AG04450 (cell line): ENCODE results near the gene NOTCH1. TPM values are rescaled to one million over a fixed set of nuclear protein-coding genes. Genes with fewer than 3 reads are reported as not detected.
A peak's percentile ranks its signal among the peaks of the same experiment; 100 is the strongest.

Experiments used
- CTCF ChIA-PET: fragments of 300-600, 350-600 bp; formaldehyde crosslinking; extraction: SDS; loops from one replicate; lab custom pipeline; 2022; ENCODE audit warnings: antibody characterized with exemption, inconsistent platforms; lab: Charles Lee
- POLR2A ChIA-PET: fragments of 350-600 bp; formaldehyde crosslinking; extraction: SDS; loops from one replicate; lab custom pipeline; 2021; ENCODE audit warnings: antibody characterized with exemption, inconsistent platforms; lab: Yijun Ruan, JAX
- DNase-seq: peaks from one replicate; pipeline ENCODE4 v3.0.0-alpha.2; 2011; ENCODE audit warnings: low read depth, low spot score
- H3K27ac ChIP-seq: one replicate; pipeline ENCODE4 v1.5.1; 2012; ENCODE audit warnings: low read depth, low read length, control low read depth
- H3K27me3 ChIP-seq: one replicate; pipeline ENCODE4 v1.6.0; 2012; ENCODE audit warnings: low read length; ENCODE audit not compliant: control insufficient read depth, insufficient read depth
- H3K4me3 ChIP-seq: 2 replicates; pipeline ENCODE4 v1.5.1; 2011; ENCODE audit warnings: mild to moderate bottlenecking, low read depth, low read length, control low read depth
- H3K9me3 ChIP-seq: 2 replicates; pipeline ENCODE4 v1.5.1; 2012; ENCODE audit warnings: low read length; ENCODE audit not compliant: control insufficient read depth, insufficient read depth
- CTCF ChIP-seq: IDR thresholded peaks from 2 replicates; pipeline ENCODE4 v1.5.1; 2011; ENCODE audit warnings: low read depth, low read length, control low read depth, inconsistent platforms
- polyA plus RNA-seq: library from polyadenylated mRNA; depleted of rRNA; stranded (reverse); fragments of >200 nt; gene quantifications from 2 replicates; pipeline ENCODE4 v1.2.3, GENCODE V29; 2011

Gene NOTCH1
- polyA plus RNA-seq, 1 experiment = 0.89 TPM

DNA sequence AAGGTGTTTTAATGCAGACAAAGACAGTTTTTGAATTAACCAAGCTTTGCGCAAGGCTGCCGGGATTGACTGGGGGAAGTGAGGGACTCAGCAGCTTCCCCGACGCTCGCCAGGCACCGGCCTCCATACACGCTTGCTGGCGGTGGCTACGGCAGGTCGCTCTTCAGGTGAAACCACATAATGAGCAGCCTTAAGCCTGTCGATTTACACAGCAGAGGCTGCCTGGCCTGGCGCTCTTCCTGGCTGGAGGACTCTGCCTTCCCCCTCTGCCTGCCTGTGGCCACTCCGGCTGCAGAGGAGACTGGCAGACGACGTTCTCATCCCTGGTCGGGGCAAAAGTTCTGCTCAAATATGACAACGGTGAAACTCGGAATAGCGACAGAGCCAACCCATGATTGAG is 9.0 kb upstream of the NOTCH1 start:
- peaks cover 8% of the 10 kb centered on the region for H3K9me3 ChIP-seq
- H3K4me3 ChIP-seq = no peak overlapping the region
- TF ChIP-seq CTCF = no peak
- POLR2A ChIA-PET = no interaction called here
- no peak for DNase-seq
- H3K27me3 ChIP-seq = no peaks in the 10 kb centered on the region
- CTCF ChIA-PET = no interaction called here
- no peak overlapping the region for H3K27ac ChIP-seq

DNA sequence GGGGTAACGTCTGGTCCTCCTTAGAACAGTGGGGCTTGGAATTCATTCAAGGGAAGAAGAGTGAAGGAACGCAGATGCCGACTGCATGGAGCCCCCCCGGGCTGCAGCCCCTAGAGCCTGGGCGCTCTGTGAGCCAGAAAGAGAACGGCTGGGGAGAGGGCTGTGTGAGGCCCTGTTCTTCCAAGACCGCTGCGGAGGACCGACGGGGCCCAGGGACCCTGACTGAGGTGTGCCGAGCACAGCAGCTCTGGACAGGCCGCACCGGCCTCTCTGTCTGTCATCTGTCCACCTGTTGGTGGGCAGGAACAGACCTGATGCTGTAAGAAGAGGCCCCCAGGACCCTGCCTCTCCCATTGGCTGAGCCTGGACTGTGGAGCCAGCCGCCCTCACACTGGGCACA is 7.7 kb upstream of the NOTCH1 start:
- TF ChIP-seq CTCF = no peak
- Histone ChIP-seq H3K4me3 (no peak overlapping the region), H3K27me3 (no peaks in the 10 kb centered on the region), H3K9me3 (no peaks in the 10 kb centered on the region; the same call in none of the 2 replicates), H3K27ac (no peak overlapping the region)
- ChIA-PET POLR2A (no interaction called here), CTCF (no interaction called here)
- DNase-seq = no peak

DNA sequence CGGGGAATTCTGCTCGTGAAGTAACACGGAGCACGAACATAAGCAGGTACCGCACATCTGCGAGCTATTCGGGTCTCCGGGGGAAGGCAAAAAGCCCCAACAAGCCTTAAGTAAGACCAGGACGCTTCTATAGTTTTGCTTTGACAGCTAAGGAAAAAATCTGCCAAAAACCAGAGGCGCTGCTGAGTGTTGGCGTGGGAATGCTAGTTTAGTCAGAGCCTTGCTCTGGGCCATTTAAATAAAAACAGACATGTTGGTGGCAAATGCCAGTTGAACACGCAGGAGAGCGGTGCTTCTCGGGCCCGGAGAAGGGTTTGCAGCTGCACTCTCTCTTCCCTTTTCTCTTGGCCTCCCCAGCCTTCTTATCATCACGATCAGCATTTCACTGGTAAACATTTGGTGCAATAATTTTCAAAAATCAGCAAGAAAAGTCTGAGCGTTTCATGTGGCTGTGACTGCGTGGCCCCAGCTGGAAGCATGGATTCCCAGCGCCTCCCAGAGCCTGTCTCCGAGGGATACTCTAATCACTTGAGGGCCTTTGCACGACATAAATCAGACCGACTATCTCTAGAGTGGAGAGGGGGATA is 6.4 kb upstream of the NOTCH1 start:
- Histone ChIP-seq H3K27ac (peak overlapping the region; percentile 78), H3K9me3 (no peaks in the 10 kb centered on the region; the same call in 1 of the 2 replicates), H3K27me3 (no peaks in the 10 kb centered on the region), H3K4me3 (no peak overlapping the region)
- ChIA-PET POLR2A (interaction anchor here (1.1 kb wide), 1 partner anchor 75 kb away, joined by 4 read pairs; no protein-coding TSS in a partner anchor), CTCF (interaction anchor here (0.6 kb wide), 1 partner anchor 66 kb away, joined by 3 read pairs; no protein-coding TSS in a partner anchor)
- DNase-seq = peak; percentile 32
- TF ChIP-seq CTCF = no peak

DNA sequence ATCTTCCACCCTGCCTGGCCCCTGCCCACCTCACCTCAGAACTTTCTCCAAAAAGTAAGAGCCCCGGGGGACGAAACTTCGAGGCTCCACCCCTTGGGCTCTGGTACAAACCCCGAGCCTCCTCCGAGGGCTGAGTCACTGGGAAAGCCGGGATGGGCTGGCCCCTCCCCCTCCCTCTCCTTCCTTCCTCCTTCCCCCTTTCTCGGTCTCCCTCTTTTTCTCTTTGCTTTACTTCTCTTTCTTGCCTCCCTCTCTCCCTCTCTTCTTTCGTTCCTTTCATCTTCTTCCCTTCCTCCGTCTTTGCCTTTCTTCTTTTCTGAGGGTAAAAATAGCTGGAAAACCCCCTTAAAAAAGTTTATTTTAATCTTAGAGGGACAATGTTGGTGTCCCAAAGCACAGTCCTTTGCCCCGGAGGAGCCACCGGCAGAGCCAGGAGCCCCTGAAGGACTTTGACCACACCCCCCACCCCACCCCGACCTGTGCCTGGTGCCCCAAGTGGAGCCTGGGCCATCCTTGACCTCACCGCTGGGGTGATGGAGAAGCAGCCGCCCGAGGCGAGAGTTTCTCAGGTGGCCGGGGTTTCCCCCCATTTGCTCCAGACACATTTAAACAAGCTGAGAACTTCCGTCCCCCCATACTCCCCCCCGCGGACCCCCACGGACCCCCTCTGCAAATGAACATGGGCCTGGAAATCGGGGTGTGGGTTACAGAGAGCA is 5.7 kb upstream of the NOTCH1 start:
- H3K27ac ChIP-seq = peak overlapping the region; percentile 78
- POLR2A ChIA-PET = interaction anchor here (1.1 kb wide), 1 partner anchor 74 kb away, joined by 4 read pairs; no protein-coding TSS in a partner anchor

More for the DNA sequence above, 5.7 kb upstream of the NOTCH1 start:
- TF ChIP-seq CTCF = no peak
- Histone ChIP-seq H3K9me3 (no peaks in the 10 kb centered on the region; the same call in 1 of the 2 replicates), H3K4me3 (peak overlapping the region; percentile 25), H3K27me3 (no peaks in the 10 kb centered on the region)
- CTCF ChIA-PET = interaction anchor here (0.6 kb wide), 1 partner anchor 65 kb away, joined by 3 read pairs; no protein-coding TSS in a partner anchor
- no peak for DNase-seq
